Panc1 (cell line): ENCODE results near the gene HOXD3. TPM values are rescaled to one million over a fixed set of nuclear protein-coding genes. Genes with fewer than 3 reads are reported as not detected.

Experiments
- ATAC-seq: fragments of 200-7000 bp; cut with Tn5 transposase; 2 replicates; pipeline ENCODE4 v1.9.1; 2020; ENCODE audit warnings: mild to moderate bottlenecking, moderate library complexity
- BruUV-seq: library from RNA; stranded (reverse); fragments of 400-500 nt; replicated peaks from 2 replicates; lab custom pipeline; 2021; lab: Mats Ljungman, UMichigan
- CTCF ChIA-PET: fragments of 300-600 bp; sonication (Branson Sonifier 250); formaldehyde crosslinking; loops from one replicate; lab custom pipeline; 2022; ENCODE audit warnings: antibody characterized with exemption; lab: Charles Lee
- POLR2A ChIA-PET: fragments of 300-600 bp; sonication (Branson Sonifier 250); formaldehyde crosslinking; loops from one replicate; lab custom pipeline; 2022; ENCODE audit warnings: antibody characterized with exemption; lab: Charles Lee
- DNase-seq: peaks from one replicate; pipeline ENCODE4 v3.0.0-alpha.2; 2010; ENCODE audit warnings: low read depth, low spot score
- H3K27ac ChIP-seq: 2 replicates; pipeline ENCODE4 v1.5.1; 2011; ENCODE audit warnings: mild to moderate bottlenecking, low read length, inconsistent platforms
- H3K27me3 ChIP-seq: fragments of 200-500 bp; sonication (Bioruptor generic); 2 replicates; pipeline ENCODE4 v1.6.0; 2014; ENCODE audit warnings: low read length, inconsistent platforms; ENCODE audit not compliant: control insufficient read depth, insufficient read depth
- H3K36me3 ChIP-seq: fragments of 200-500 bp; sonication (Bioruptor generic); 2 replicates; pipeline ENCODE4 v1.5.1; 2014; ENCODE audit warnings: inconsistent platforms, mild to moderate bottlenecking, low read length, moderate library complexity; ENCODE audit not compliant: control insufficient read depth, insufficient read depth
- H3K4me1 ChIP-seq: 2 replicates; pipeline ENCODE4 v1.5.1; 2011; ENCODE audit warnings: inconsistent platforms, mild to moderate bottlenecking, low read length, moderate library complexity; ENCODE audit not compliant: control insufficient read depth, insufficient read depth
- H3K4me3 ChIP-seq, 2 experiments: 2 replicates each; pipeline ENCODE4 v1.5.1; 2011 to 2012; ENCODE audit warnings: low read depth in 2 of 2, low read length in 2 of 2, mild to moderate bottlenecking in 2 of 2, inconsistent platforms in 1 of 2, moderate library complexity in 1 of 2
- H3K9me3 ChIP-seq: fragments of 200-500 bp; sonication (Bioruptor generic); 2 replicates; pipeline ENCODE4 v1.5.1; 2014; ENCODE audit warnings: low read depth, mild to moderate bottlenecking, inconsistent platforms, low read length, moderate library complexity; ENCODE audit not compliant: control insufficient read depth, insufficient read depth
- CTCF ChIP-seq: fragments of 450-650 bp; IDR thresholded peaks from 2 replicates; pipeline ENCODE4 v1.5.1; 2017; ENCODE audit warnings: mild to moderate bottlenecking
- POLR2AphosphoS5 ChIP-seq: IDR thresholded peaks from 2 replicates; pipeline ENCODE4 v1.6.1; 2012; ENCODE audit warnings: mild to moderate bottlenecking, low read depth, low read length, moderate library complexity
- SIN3A ChIP-seq: IDR thresholded peaks from 2 replicates; pipeline ENCODE4 v1.6.1; 2012; ENCODE audit warnings: low read depth, mild to moderate bottlenecking, low read length, moderate library complexity, borderline replicate concordance; ENCODE audit not compliant: insufficient read depth
- TCF7L2 ChIP-seq: IDR thresholded peaks from 2 replicates; pipeline ENCODE4 v1.6.1; 2011; ENCODE audit warnings: mild to moderate bottlenecking, low read depth, low read length, inconsistent platforms
- in situ Hi-C: cut with HindIII; loops from 2 replicates; pipeline ENCODE4 v1.10.0; 2016; ENCODE audit warnings: low sequenced_read_pairs, low pct_unique_long_range_greater_than_20kb
- intact Hi-C: fragments of 100-400 bp; cut with micrococcal nuclease; formaldehyde crosslinking; loops from one replicate; pipeline ENCODE4 v1.10.0; 2022; ENCODE audit not compliant: unreplicated experiment
- total RNA-seq: library from RNA; stranded (reverse); gene quantifications from one replicate; pipeline ENCODE4 v1.2.1, GENCODE V29; 2021; ENCODE audit not compliant: unreplicated experiment
- TF ChIP-seq, protein P1 (sequence below), 2 experiments: IDR thresholded peaks; 2 replicates each; pipeline ENCODE4 v1.6.1; 2011 to 2012; ENCODE audit warnings: low read depth in 2 of 2, control low read depth in 1 of 2, low read length in 1 of 2, mild to moderate bottlenecking in 1 of 2, moderate library complexity in 1 of 2; ENCODE audit not compliant: insufficient read depth in 1 of 2

HOXD3 gene
- total RNA-seq, 1 experiment from 2014 or later = 1.8 TPM

GRCh38 chr2:176184749-176185148 lies 27.6 kb downstream of the HOXD3 start:
- intact Hi-C loops (no loop called here), in situ Hi-C loops (no loop called here)
- CTCF ChIA-PET = no interaction called here
- no TSS peak for BruUV-seq
- Histone ChIP-seq H3K4me1 (no peaks in the 10 kb centered on the region), H3K27ac (no peak overlapping the region), H3K27me3 (no peaks in the 10 kb centered on the region), H3K4me3 (no peak overlapping the region), H3K36me3 (no peaks in the 10 kb centered on the region), H3K9me3 (no peaks in the 10 kb centered on the region)
- POLR2A ChIA-PET = no interaction called here
- no peak for DNase-seq
- ATAC-seq = no peak
- TF ChIP-seq POLR2AphosphoS5 (no peak), SIN3A (no peak), TCF7L2 (no peak), CTCF (no peak)
- TF ChIP-seq, protein P1, sequence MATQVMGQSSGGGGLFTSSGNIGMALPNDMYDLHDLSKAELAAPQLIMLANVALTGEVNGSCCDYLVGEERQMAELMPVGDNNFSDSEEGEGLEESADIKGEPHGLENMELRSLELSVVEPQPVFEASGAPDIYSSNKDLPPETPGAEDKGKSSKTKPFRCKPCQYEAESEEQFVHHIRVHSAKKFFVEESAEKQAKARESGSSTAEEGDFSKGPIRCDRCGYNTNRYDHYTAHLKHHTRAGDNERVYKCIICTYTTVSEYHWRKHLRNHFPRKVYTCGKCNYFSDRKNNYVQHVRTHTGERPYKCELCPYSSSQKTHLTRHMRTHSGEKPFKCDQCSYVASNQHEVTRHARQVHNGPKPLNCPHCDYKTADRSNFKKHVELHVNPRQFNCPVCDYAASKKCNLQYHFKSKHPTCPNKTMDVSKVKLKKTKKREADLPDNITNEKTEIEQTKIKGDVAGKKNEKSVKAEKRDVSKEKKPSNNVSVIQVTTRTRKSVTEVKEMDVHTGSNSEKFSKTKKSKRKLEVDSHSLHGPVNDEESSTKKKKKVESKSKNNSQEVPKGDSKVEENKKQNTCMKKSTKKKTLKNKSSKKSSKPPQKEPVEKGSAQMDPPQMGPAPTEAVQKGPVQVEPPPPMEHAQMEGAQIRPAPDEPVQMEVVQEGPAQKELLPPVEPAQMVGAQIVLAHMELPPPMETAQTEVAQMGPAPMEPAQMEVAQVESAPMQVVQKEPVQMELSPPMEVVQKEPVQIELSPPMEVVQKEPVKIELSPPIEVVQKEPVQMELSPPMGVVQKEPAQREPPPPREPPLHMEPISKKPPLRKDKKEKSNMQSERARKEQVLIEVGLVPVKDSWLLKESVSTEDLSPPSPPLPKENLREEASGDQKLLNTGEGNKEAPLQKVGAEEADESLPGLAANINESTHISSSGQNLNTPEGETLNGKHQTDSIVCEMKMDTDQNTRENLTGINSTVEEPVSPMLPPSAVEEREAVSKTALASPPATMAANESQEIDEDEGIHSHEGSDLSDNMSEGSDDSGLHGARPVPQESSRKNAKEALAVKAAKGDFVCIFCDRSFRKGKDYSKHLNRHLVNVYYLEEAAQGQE (IDR thresholded peaks at IDR 0.05; ENCODE audit: insufficient read depth in 1 of 2, low read depth in 2 of 2, low read length in 1 of 2) = no peak

DNA sequence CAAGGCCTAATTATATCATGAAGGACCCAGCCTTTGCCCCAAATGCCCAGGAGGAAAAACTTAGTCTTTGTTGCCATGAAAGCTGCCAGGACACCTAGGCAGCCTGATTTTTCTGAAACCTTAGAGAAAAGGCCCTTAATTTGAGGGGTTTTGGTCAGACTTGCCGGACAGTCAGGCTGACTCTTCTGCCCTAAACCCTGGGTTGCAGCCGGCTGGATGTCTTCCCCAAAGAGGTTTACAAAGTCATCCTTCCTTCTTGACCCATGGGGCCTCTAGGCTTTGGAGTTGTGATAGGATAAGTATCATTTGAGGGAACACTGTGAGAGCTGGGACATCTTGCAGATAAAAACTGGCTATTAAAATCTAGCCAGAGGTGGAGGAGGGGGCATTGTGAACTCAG lies 28.9 kb downstream of the HOXD3 start:
- ChIA-PET CTCF (no interaction called here), POLR2A (no interaction called here)
- H3K4me1 ChIP-seq = no peaks in the 10 kb centered on the region
- BruUV-seq = no TSS peak
- intact Hi-C loops = no loop called here
- no peak for ATAC-seq
- H3K27ac ChIP-seq = no peak overlapping the region
- no peaks in the 10 kb centered on the region for H3K36me3 ChIP-seq
- H3K27me3 ChIP-seq = peaks cover 3% of the 10 kb centered on the region; the same call in 1 of the 2 replicates
- no peak overlapping the region for H3K4me3 ChIP-seq
- TF ChIP-seq TCF7L2 (no peak), SIN3A (no peak), CTCF (no peak), POLR2AphosphoS5 (no peak)
- TF ChIP-seq, protein P1 (IDR thresholded peaks at IDR 0.05; ENCODE audit: insufficient read depth in 1 of 2, low read depth in 2 of 2, low read length in 1 of 2) = no peak
- no peak for DNase-seq
- H3K9me3 ChIP-seq = no peaks in the 10 kb centered on the region
- in situ Hi-C loops = no loop called here
